GM18505 (cell line): ENCODE results near the gene PROM1.
A peak's percentile ranks its signal among the peaks of the same experiment; 100 is the strongest.

Experiments
- ATAC-seq: cut with Tn5 transposase; IDR thresholded peaks from one replicate; pipeline ENCODE4 v1.9.1; 2021; ENCODE audit not compliant: unreplicated experiment
- POLR2A ChIP-seq: IDR thresholded peaks from 4 replicates; pipeline ENCODE4 v1.6.1; 2011; ENCODE audit warnings: borderline replicate concordance; ENCODE audit not compliant: insufficient read depth, insufficient read length; ENCODE audit errors: extremely low read depth

PROM1 gene

GRCh38 chr4:15963001-15963451, 120.8 kb downstream of the PROM1 start, which contains the start of gene FGFBP2:
TSS of gene FGFBP2 (minus strand) at chr4:15963175. CDS start at chr4:15963129, 46 bp downstream.
- no peak for TF ChIP-seq POLR2A
- ATAC-seq, result no peak

- no peak for TF ChIP-seq POLR2A
- ATAC-seq, result no peak
Measured at GRCh38 chr4:15961781-15962510, 121.9 kb downstream of the PROM1 start.

DNA sequence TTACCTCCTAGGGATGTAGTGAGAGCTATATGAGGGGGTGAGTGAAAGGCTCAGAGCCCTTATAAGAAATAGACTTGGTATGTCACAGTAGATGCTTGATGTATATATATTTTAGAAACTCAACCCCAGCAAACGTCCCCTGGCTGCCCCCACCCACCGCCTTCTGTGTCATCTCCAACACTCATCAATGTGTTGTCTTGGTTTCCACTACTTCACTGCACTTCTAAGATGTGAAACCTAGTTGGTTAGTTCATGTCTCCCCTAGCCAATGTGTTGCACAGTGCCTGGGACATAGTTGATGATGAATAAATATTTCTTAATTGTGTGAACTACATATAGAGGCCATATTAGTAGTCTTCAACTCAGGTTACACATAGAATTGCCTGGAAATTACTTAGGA, 125.3 kb downstream of the PROM1 start:
- TF ChIP-seq POLR2A, result no peak
- ATAC-seq, result no peak

GRCh38 chr4:15956179-15956850, 127.5 kb downstream of the PROM1 start:
- peak; percentile 92 for ATAC-seq
- TF ChIP-seq POLR2A, result no peak

DNA sequence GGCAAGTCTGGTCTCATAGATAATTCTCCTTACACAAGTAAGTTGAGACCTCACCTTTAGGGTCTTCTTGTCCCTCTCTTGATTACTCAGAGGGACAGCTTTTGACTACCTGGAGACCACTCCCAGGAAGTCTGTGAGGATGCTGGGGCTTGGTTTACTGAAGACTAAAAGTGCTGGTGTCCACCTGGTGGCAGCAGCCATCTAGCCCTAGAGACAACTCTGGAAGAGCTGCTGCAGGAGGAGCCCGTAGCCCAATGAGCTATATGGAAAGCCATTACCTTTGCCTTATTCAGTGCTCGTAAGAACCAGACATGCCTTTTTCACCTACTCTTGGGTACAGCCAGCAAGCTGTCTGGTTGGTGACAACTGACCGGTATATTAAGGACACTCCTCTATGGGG, 128.2 kb downstream of the PROM1 start:
- ATAC-seq, result no peak
- TF ChIP-seq POLR2A, result no peak

DNA sequence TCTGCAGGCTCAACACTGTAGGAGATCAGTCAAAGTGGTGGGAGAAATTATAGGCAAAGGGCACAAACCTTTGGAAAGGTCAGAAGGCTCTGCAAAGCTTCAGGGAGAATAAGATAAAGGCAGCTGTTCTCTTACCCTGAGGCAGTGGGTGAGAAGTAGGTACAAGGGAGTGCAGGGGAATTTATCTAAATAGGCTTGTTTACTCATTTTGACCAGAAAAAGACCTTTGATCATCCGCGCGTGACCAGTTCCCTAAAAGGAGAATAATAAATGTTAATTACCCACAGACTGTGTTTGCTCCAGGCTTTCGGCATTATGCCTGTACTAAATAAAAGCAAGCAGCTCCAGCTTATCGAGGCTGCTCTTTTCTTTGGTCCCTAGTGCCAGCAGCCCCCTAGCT, 130.2 kb downstream of the PROM1 start:
- no peak for ATAC-seq
- no peak for TF ChIP-seq POLR2A

- TF ChIP-seq POLR2A, result no peak
Measured at GRCh38 chr4:15951781-15952180, 132.0 kb downstream of the PROM1 start.

GRCh38 chr4:15948826-15949225, 135.0 kb downstream of the PROM1 start:
- ATAC-seq, result no peak
- TF ChIP-seq POLR2A, result no peak

More at GRCh38 chr4:15951781-15952180, 132.0 kb downstream of the PROM1 start:
- ATAC-seq, result no peak

DNA sequence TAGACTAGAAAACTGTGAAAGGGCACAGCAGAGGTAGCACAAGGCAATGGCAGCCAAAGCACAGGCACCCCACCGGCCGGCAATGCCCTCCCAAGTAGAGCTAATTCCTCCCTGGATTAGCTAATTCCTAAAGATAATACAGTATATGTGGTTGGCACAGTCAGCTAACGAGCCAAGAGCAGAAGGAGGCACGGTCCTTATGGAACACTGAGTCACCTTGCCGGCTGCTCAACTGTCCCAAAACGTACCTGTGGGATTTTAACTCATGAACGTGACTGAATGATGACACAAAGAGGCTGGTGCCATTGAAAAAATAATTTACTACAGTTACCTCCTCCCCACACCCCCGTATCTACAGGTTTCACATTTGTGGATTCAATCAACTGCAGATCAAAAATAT, 136.1 kb downstream of the PROM1 start:
- no peak for TF ChIP-seq POLR2A
- ATAC-seq, result no peak

DNA sequence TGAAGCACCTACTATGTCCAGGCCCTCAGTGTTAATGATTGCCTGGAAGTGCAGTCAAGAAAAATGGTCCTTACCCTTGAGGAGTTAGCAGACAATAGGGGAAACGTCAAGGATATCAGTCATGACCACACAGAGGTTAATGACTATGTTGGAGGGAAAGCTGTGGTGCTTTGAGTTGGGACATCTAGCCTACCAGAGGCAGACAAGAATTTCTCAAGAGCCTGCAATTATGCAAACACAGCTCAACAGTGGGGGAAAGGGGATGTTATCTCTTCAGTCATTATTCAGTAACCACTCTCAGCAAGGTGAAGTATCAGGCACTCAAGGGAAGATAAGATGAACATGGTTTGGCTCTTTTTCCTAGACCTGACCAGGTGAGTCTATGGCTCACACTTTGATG, 138.3 kb downstream of the PROM1 start:
- no peak for ATAC-seq
- TF ChIP-seq POLR2A, result no peak

DNA sequence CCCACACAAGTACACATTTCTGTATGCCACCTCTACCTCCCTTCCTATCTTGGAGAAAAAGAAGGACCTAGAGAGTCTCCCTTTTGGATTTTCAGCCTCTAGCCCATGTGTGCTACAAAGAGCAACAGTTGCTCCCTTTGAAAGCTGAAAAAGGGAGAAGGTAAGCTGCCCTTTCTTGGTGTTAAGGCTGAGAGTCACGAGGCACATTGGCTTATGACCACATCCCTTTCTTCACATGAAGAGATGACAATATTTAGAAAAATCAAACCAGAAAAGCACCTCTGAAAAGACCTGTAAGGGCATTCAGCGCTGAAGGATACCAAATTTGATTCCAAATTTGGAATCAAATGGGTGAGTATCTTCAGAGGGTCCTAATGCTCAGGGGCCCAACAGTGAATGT, 138.9 kb downstream of the PROM1 start:
- TF ChIP-seq POLR2A, result no peak
- no peak for ATAC-seq

- TF ChIP-seq POLR2A, result no peak
- ATAC-seq, result no peak
Measured at GRCh38 chr4:15942283-15942682, 141.5 kb downstream of the PROM1 start.

DNA sequence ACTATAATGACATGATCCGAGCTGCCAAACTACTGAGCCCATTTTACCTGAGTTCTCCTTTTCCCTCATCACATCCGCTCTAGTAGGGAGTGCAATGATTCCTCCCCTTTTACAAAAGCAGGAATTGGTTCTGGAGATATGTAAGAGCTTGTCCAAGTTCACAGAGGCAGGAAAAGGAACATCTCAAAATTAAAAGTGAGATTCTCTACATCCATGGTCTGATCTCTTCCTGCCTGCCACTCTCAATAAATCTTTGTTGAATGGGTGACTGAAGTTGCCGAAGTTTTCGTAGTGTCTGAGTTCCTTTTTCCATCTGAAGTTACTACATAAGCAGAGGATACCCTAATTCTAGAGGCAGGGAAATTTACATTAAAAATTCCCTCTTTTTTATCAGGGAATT, 145.2 kb downstream of the PROM1 start, which contains the start of gene FGFBP1:
TSS of gene FGFBP1 (minus strand) at position 101 of the 400 bp plus-strand sequence. CDS start 2,108 bp downstream, outside the sequence.
- TF ChIP-seq POLR2A, result no peak
- no peak for ATAC-seq

- no peak for ATAC-seq
- no peak for TF ChIP-seq POLR2A
Measured at GRCh38 chr4:15938182-15938581, 145.6 kb downstream of the PROM1 start.
